ENCODE measurements around the gene SP140.

Gene SP140

GRCh38 chr2:230356084-230356483 is 130.5 kb downstream of the SP140 start:
- peaks cover 10% of the 10 kb centered on the region for H3K36me3 ChIP-seq (ENCODE audit: control insufficient read depth, insufficient read depth, low read length, severe bottlenecking)
- DNase-seq (ENCODE audit: low read depth): peak; percentile 84
- H3K27me3 ChIP-seq (replicated peaks; ENCODE audit: control insufficient read depth, insufficient read depth, low read length): no peaks in the 10 kb centered on the region
- peaks cover 24% of the 10 kb centered on the region for H3K4me1 ChIP-seq (ENCODE audit: control insufficient read depth, insufficient read depth, low read length)
- no peak overlapping the region for H3K4me3 ChIP-seq (ENCODE audit: low read length)
- no peak overlapping the region for H3K9ac ChIP-seq (ENCODE audit: low read length)
- H3K9me3 ChIP-seq (ENCODE audit: control insufficient read depth, low read length): peaks cover 8% of the 10 kb centered on the region

GRCh38 chr2:230358305-230358704 is 132.8 kb downstream of the SP140 start:
- peak; percentile 22 for DNase-seq (ENCODE audit: low read depth)

GRCh38 chr2:230360028-230360427 is 134.5 kb downstream of the SP140 start:
- no peak overlapping the region for H3K4me3 ChIP-seq (ENCODE audit: low read length)
- H3K36me3 ChIP-seq (ENCODE audit: control insufficient read depth, insufficient read depth, low read length, severe bottlenecking): peaks cover 19% of the 10 kb centered on the region
- no peak for DNase-seq (ENCODE audit: low read depth)
- H3K9ac ChIP-seq (ENCODE audit: low read length): no peak overlapping the region
- no peaks in the 10 kb centered on the region for H3K27me3 ChIP-seq (replicated peaks; ENCODE audit: control insufficient read depth, insufficient read depth, low read length)
- peaks cover 8% of the 10 kb centered on the region for H3K9me3 ChIP-seq (ENCODE audit: control insufficient read depth, low read length)
- H3K4me1 ChIP-seq (ENCODE audit: control insufficient read depth, insufficient read depth, low read length): peaks cover 20% of the 10 kb centered on the region

More at GRCh38 chr2:230358305-230358704, 132.8 kb downstream of the SP140 start:
- Histone ChIP-seq H3K4me1 (ENCODE audit: control insufficient read depth, insufficient read depth, low read length) (peaks cover 24% of the 10 kb centered on the region), H3K9ac (ENCODE audit: low read length) (no peak overlapping the region), H3K27me3 (replicated peaks; ENCODE audit: control insufficient read depth, insufficient read depth, low read length) (no peaks in the 10 kb centered on the region), H3K36me3 (ENCODE audit: control insufficient read depth, insufficient read depth, low read length, severe bottlenecking) (peaks cover 19% of the 10 kb centered on the region), H3K9me3 (ENCODE audit: control insufficient read depth, low read length) (peaks cover 8% of the 10 kb centered on the region), H3K4me3 (ENCODE audit: low read length) (no peak overlapping the region)

- H3K36me3 ChIP-seq (ENCODE audit: control insufficient read depth, insufficient read depth, low read length, severe bottlenecking): peaks cover 19% of the 10 kb centered on the region
- peaks cover 7% of the 10 kb centered on the region for H3K9me3 ChIP-seq (ENCODE audit: control insufficient read depth, low read length)
- no peak overlapping the region for H3K4me3 ChIP-seq (ENCODE audit: low read length)
- H3K4me1 ChIP-seq (ENCODE audit: control insufficient read depth, insufficient read depth, low read length): no peaks in the 10 kb centered on the region
- no peak for DNase-seq (ENCODE audit: low read depth)
- no peak overlapping the region for H3K9ac ChIP-seq (ENCODE audit: low read length)
- no peaks in the 10 kb centered on the region for H3K27me3 ChIP-seq (replicated peaks; ENCODE audit: control insufficient read depth, insufficient read depth, low read length)
These were observed 136.6 kb downstream of the SP140 start for GRCh38 chr2:230362030-230362691.
